ENCODE results near the gene TRIM15. TPM values are rescaled to one million over a fixed set of nuclear protein-coding genes. Genes with fewer than 3 reads are reported as not detected.

Gene TRIM15
- total RNA-seq, 1 experiment from 2014 or later = not detected

GRCh38 chr6:30156262-30156599 is 7.1 kb upstream of the TRIM15 start:
- Histone ChIP-seq H3K27ac (ENCODE audit: low read length) (peak overlapping the region; percentile 69; the same call in 1 of the 2 replicates), H2AFZ (ENCODE audit: low read length) (peak overlapping the region; percentile 62), H3K9me2 (replicated peaks; ENCODE audit: low read length) (no peaks in the 10 kb centered on the region), H3K4me2 (ENCODE audit: low read length) (peak overlapping the region; percentile 62), H3K4me1 (ENCODE audit: insufficient read depth, low read length) (peaks cover 32% of the 10 kb centered on the region), H3K9me3 (ENCODE audit: low read length) (no peaks in the 10 kb centered on the region), H4K20me1 (ENCODE audit: low read length) (no peaks in the 10 kb centered on the region), H3K79me2 (ENCODE audit: low read length) (no peaks in the 10 kb centered on the region), H3K36me3 (ENCODE audit: low read depth, low read length) (no peaks in the 10 kb centered on the region), H3K27me3 (ENCODE audit: low read length) (no peaks in the 10 kb centered on the region), H3K4me3 (ENCODE audit: low read length) (peak overlapping the region; percentile 19; the same call in 1 of the 2 replicates), H3F3A (ENCODE audit: low read length, unreplicated experiment) (peaks cover 5% of the 10 kb centered on the region), H3K9ac (ENCODE audit: low read length) (no peak overlapping the region)
- no peak for TF ChIP-seq CTCF (conservative IDR thresholded peaks at IDR 0.05; ENCODE audit: low read depth, low read length)
- no peak for TF ChIP-seq EZH2 (IDR thresholded peaks at IDR 0.05; ENCODE audit: low read length, unreplicated experiment)
- TF ChIP-seq EZH2phosphoT487 (IDR thresholded peaks at IDR 0.05; ENCODE audit: borderline replicate concordance, low read length) = no peak
- intact Hi-C loops (cut with micrococcal nuclease) = no loop called here
- ATAC-seq (peak; percentile 38), DNase-seq (peak; percentile 89)
- ChIA-PET CTCF (no interaction called here), POLR2A (ENCODE audit: unreplicated experiment) (no interaction called here)
- no TSS peak for BruUV-seq (replicated peaks)

GRCh38 chr6:30156774-30157173 is 6.6 kb upstream of the TRIM15 start:
- peak overlapping the region; percentile 62; the same call in 1 of the 2 replicates for H2AFZ ChIP-seq (ENCODE audit: low read length)
- no peaks in the 10 kb centered on the region for H3K9me2 ChIP-seq (replicated peaks; ENCODE audit: low read length)
- ChIA-PET CTCF (interaction anchor here (0.6 kb wide), 1 partner anchor 104 kb away, joined by 3 read pairs; no protein-coding TSS in a partner anchor), POLR2A (ENCODE audit: unreplicated experiment) (no interaction called here)
- H3F3A ChIP-seq (ENCODE audit: low read length, unreplicated experiment) = peaks cover 5% of the 10 kb centered on the region
- no peaks in the 10 kb centered on the region for H3K9me3 ChIP-seq (ENCODE audit: low read length)
- BruUV-seq (replicated peaks) = no TSS peak
- H3K4me1 ChIP-seq (ENCODE audit: insufficient read depth, low read length) = peaks cover 32% of the 10 kb centered on the region
- intact Hi-C loops (cut with micrococcal nuclease) = no loop called here
- TF ChIP-seq EZH2phosphoT487 (IDR thresholded peaks at IDR 0.05; ENCODE audit: borderline replicate concordance, low read length) (no peak), CTCF (conservative IDR thresholded peaks at IDR 0.05; ENCODE audit: low read depth, low read length) (no peak), EZH2 (IDR thresholded peaks at IDR 0.05; ENCODE audit: low read length, unreplicated experiment) (no peak)
- ATAC-seq (no peak), DNase-seq (no peak)
- H4K20me1 ChIP-seq (ENCODE audit: low read length) = no peaks in the 10 kb centered on the region
- peak overlapping the region; percentile 10; the same call in 1 of the 2 replicates for H3K27ac ChIP-seq (ENCODE audit: low read length)
- no peak overlapping the region for H3K9ac ChIP-seq (ENCODE audit: low read length)
- no peaks in the 10 kb centered on the region for H3K36me3 ChIP-seq (ENCODE audit: low read depth, low read length)
- peak overlapping the region; percentile 19; the same call in 1 of the 2 replicates for H3K4me3 ChIP-seq (ENCODE audit: low read length)
- no peaks in the 10 kb centered on the region for H3K79me2 ChIP-seq (ENCODE audit: low read length)
- no peaks in the 10 kb centered on the region for H3K27me3 ChIP-seq (ENCODE audit: low read length)
- H3K4me2 ChIP-seq (ENCODE audit: low read length) = peak overlapping the region; percentile 62

GRCh38 chr6:30157581-30157980 is 5.8 kb upstream of the TRIM15 start:
- POLR2A ChIA-PET (ENCODE audit: unreplicated experiment) = no interaction called here
- intact Hi-C loops (cut with micrococcal nuclease) = no loop called here
- no peak overlapping the region for H3K9ac ChIP-seq (ENCODE audit: low read length)
- ATAC-seq (no peak), DNase-seq (no peak)
- H3F3A ChIP-seq (ENCODE audit: low read length, unreplicated experiment) = peaks cover 5% of the 10 kb centered on the region
- H3K9me2 ChIP-seq (replicated peaks; ENCODE audit: low read length) = no peaks in the 10 kb centered on the region
- no peak overlapping the region for H3K4me3 ChIP-seq (ENCODE audit: low read length)
- no peak overlapping the region for H3K4me2 ChIP-seq (ENCODE audit: low read length)
- TF ChIP-seq EZH2 (IDR thresholded peaks at IDR 0.05; ENCODE audit: low read length, unreplicated experiment) = no peak
- TF ChIP-seq EZH2phosphoT487 (IDR thresholded peaks at IDR 0.05; ENCODE audit: borderline replicate concordance, low read length) = no peak
- TF ChIP-seq CTCF (conservative IDR thresholded peaks at IDR 0.05; ENCODE audit: low read depth, low read length) = no peak
- CTCF ChIA-PET = no interaction called here
- H3K9me3 ChIP-seq (ENCODE audit: low read length) = no peaks in the 10 kb centered on the region
- H3K79me2 ChIP-seq (ENCODE audit: low read length) = no peaks in the 10 kb centered on the region
- H3K27ac ChIP-seq (ENCODE audit: low read length) = no peak overlapping the region
- BruUV-seq (replicated peaks) = no TSS peak
- no peaks in the 10 kb centered on the region for H3K36me3 ChIP-seq (ENCODE audit: low read depth, low read length)
- no peaks in the 10 kb centered on the region for H4K20me1 ChIP-seq (ENCODE audit: low read length)
- H3K4me1 ChIP-seq (ENCODE audit: insufficient read depth, low read length) = peaks cover 32% of the 10 kb centered on the region
- no peak overlapping the region for H2AFZ ChIP-seq (ENCODE audit: low read length)
- H3K27me3 ChIP-seq (ENCODE audit: low read length) = no peaks in the 10 kb centered on the region

Data from PC-3 (cell line).